SK-N-SH (cell line): ENCODE data around the gene PTMS. TPM values are rescaled to one million over a fixed set of nuclear protein-coding genes. Genes with fewer than 3 reads are reported as not detected.
A peak's percentile ranks its signal among the peaks of the same experiment; 100 is the strongest.

Experiments
- CTCF ChIA-PET: fragments of 300-600, 350-600 bp; formaldehyde crosslinking; extraction: SDS; loops from one replicate; lab custom pipeline; 2021; lab: Yijun Ruan, JAX
- POLR2A ChIA-PET: fragments of 350-600 bp; sonication (Branson Sonifier 250); formaldehyde crosslinking; extraction: SDS; loops from one replicate; lab custom pipeline; 2020; ENCODE audit warnings: antibody characterized with exemption, inconsistent platforms; lab: Yijun Ruan, JAX
- DNase-seq: peaks from one replicate; pipeline ENCODE4 v3.0.0; 2012
- H2AFZ ChIP-seq: fragments of 200-600 bp; sonication (generic); 2 replicates; pipeline ENCODE4 v1.8.1; 2016; ENCODE audit warnings: antibody characterized with exemption, mild to moderate bottlenecking, low read depth
- H3F3A ChIP-seq: fragments of 200-600 bp; sonication (generic); replicated peaks from 2 replicates; pipeline ENCODE3; 2016; ENCODE audit warnings: antibody characterized with exemption, mild to moderate bottlenecking; ENCODE audit not compliant: insufficient read depth
- H3K27ac ChIP-seq, 2 experiments: fragments of 200-500 bp in 1 of 2; fragments of 200-600 bp in 1 of 2; sonication (Bioruptor generic) in 1 of 2; sonication (generic), shearing (Covaris generic) in 1 of 2; 2 replicates each; pipeline versions ENCODE4 v1.5.1 to v1.6.1; 2014 to 2016; ENCODE audit warnings: low read depth in 2 of 2, inconsistent platforms in 1 of 2, low read length in 1 of 2, mild to moderate bottlenecking in 1 of 2, mixed read lengths in 1 of 2
- H3K27me3 ChIP-seq: fragments of 200-600 bp; sonication (generic), shearing (Covaris generic); 2 replicates; pipeline ENCODE4 v1.6.1; 2016; ENCODE audit warnings: mixed run types; ENCODE audit not compliant: insufficient read depth
- H3K36me3 ChIP-seq, 2 experiments: fragments of 200-500 bp in 1 of 2; fragments of 200-600 bp in 1 of 2; sonication (Bioruptor generic) in 1 of 2; sonication (generic) in 1 of 2; replicated peaks in 1 of 2; 2 replicates each; pipeline versions ENCODE3 to v1.5.1; 2014 to 2016; ENCODE audit warnings: low read length in 1 of 2, mild to moderate bottlenecking in 1 of 2; ENCODE audit not compliant: insufficient read depth in 2 of 2, control insufficient read depth in 1 of 2
- H3K4me1 ChIP-seq, 2 experiments: fragments of 200-500 bp in 1 of 2; fragments of 200-600 bp in 1 of 2; sonication (Bioruptor generic) in 1 of 2; sonication (generic), shearing (Covaris generic) in 1 of 2; 2 replicates each; pipeline versions ENCODE4 v1.5.1 to v1.6.1; 2014 to 2016; ENCODE audit warnings: low read depth in 1 of 2, low read length in 1 of 2, mixed run types in 1 of 2; ENCODE audit not compliant: insufficient read depth in 2 of 2, control insufficient read depth in 1 of 2
- H3K4me2 ChIP-seq: fragments of 200-600 bp; sonication (generic), shearing (Covaris generic); 2 replicates; pipeline ENCODE4 v1.6.1; 2017; ENCODE audit warnings: mixed run types
- H3K4me3 ChIP-seq, 2 experiments: fragments of 200-500 bp in 1 of 2; fragments of 200-600 bp in 1 of 2; sonication (Bioruptor generic) in 1 of 2; sonication (generic), shearing (Covaris generic) in 1 of 2; 2 replicates each; pipeline versions ENCODE4 v1.5.1 to v1.8.1; 2014 to 2016; ENCODE audit warnings: low read depth in 2 of 2, inconsistent platforms in 1 of 2, low read length in 1 of 2, mild to moderate bottlenecking in 1 of 2, mixed read lengths in 1 of 2, moderate library complexity in 1 of 2
- H3K79me2 ChIP-seq: fragments of 200-600 bp; sonication (generic); 2 replicates; pipeline ENCODE4 v1.8.1; 2017; ENCODE audit warnings: mild to moderate bottlenecking; ENCODE audit not compliant: insufficient read depth
- H3K9ac ChIP-seq: fragments of 200-600 bp; sonication (generic); 2 replicates; pipeline ENCODE4 v1.6.1; 2017; ENCODE audit warnings: mixed run types
- H3K9me2 ChIP-seq: fragments of 200-600 bp; sonication (generic); 2 replicates; pipeline ENCODE4 v1.6.1; 2017; ENCODE audit warnings: mixed run types
- H3K9me3 ChIP-seq: fragments of 200-600 bp; sonication (generic); 2 replicates; pipeline ENCODE4 v1.6.1; 2017; ENCODE audit warnings: mixed run types, mild to moderate bottlenecking, moderate library complexity
- H4K20me1 ChIP-seq: fragments of 200-600 bp; sonication (generic); 2 replicates; pipeline ENCODE4 v1.6.1; 2017; ENCODE audit warnings: mild to moderate bottlenecking, mixed run types; ENCODE audit not compliant: insufficient read depth
- ELF1 ChIP-seq: IDR thresholded peaks from 2 replicates; pipeline ENCODE4 v1.4.0; 2012
- EP300 ChIP-seq, 2 experiments: IDR thresholded peaks; 2 replicates each; pipeline versions ENCODE4 v1.4.0 to v1.6.1; 2012; ENCODE audit warnings: borderline replicate concordance in 1 of 2, low read depth in 1 of 2, low read length in 1 of 2
- EZH2phosphoT487 ChIP-seq: fragments of 200-600 bp; sonication (generic); IDR thresholded peaks from 2 replicates; pipeline ENCODE4 v1.6.1; 2017; ENCODE audit warnings: low read depth, mixed run types, mild to moderate bottlenecking, antibody characterized with exemption, moderate library complexity, borderline replicate concordance
- FOSL2 ChIP-seq: IDR thresholded peaks from 2 replicates; pipeline ENCODE4 v1.4.0; 2012; ENCODE audit warnings: low read depth, mild to moderate bottlenecking, moderate library complexity, borderline replicate concordance
- FOXM1 ChIP-seq: IDR thresholded peaks from 2 replicates; pipeline ENCODE4 v1.4.0; 2012; ENCODE audit warnings: low read depth, mild to moderate bottlenecking
- GABPA ChIP-seq: IDR thresholded peaks from 2 replicates; pipeline ENCODE4 v1.4.0; 2012; ENCODE audit warnings: low read depth, mild to moderate bottlenecking
- JUND ChIP-seq: IDR thresholded peaks from 2 replicates; pipeline ENCODE4 v1.4.0; 2012
- MXI1 ChIP-seq: IDR thresholded peaks from 2 replicates; pipeline ENCODE4 v1.6.1; 2012; ENCODE audit warnings: mild to moderate bottlenecking, low read depth, low read length, improper control_type of control experiment
- NFIC ChIP-seq: IDR thresholded peaks from 2 replicates; pipeline ENCODE4 v1.4.0; 2012; ENCODE audit warnings: borderline replicate concordance
- NRF1 ChIP-seq: IDR thresholded peaks from 2 replicates; pipeline ENCODE4 v1.6.1; 2012; ENCODE audit warnings: low read depth, mild to moderate bottlenecking, low read length
- POLR2AphosphoS5 ChIP-seq: IDR thresholded peaks from 2 replicates; pipeline ENCODE4 v1.6.1; 2012; ENCODE audit warnings: low read depth, low read length
- SIN3A ChIP-seq: IDR thresholded peaks from 2 replicates; pipeline ENCODE4 v1.6.1; 2012; ENCODE audit warnings: low read depth, mild to moderate bottlenecking, low read length, moderate library complexity, borderline replicate concordance
- TAF1 ChIP-seq: IDR thresholded peaks from 2 replicates; pipeline ENCODE4 v1.6.1; 2012; ENCODE audit warnings: low read depth, mild to moderate bottlenecking, low read length, moderate library complexity, borderline replicate concordance
- WGBS: methylation state at CpG from one replicate; pipeline ENCODE4 v1.1.6; 2017; ENCODE audit warnings: low lambda C conversion rate; 5-methylcytosine and 5-hydroxymethylcytosine counted together
- polyA plus RNA-seq, 3 experiments: library from polyadenylated mRNA; depleted of rRNA; stranded (reverse); fragments of >200 nt; gene quantifications; 2 replicates each; pipeline ENCODE4 v1.2.3, GENCODE V29; 2012
- TF ChIP-seq, protein P1 (sequence below): IDR thresholded peaks from 2 replicates; pipeline ENCODE4 v1.4.0; 2012; ENCODE audit warnings: low read depth, borderline replicate concordance
- TF ChIP-seq, protein P2 (sequence below): IDR thresholded peaks from 2 replicates; pipeline ENCODE4; 2012
- TF ChIP-seq, protein P3 (sequence below): fragments of 200-600 bp; sonication (generic); IDR thresholded peaks from 2 replicates; pipeline ENCODE4 v1.6.1; 2017; ENCODE audit warnings: antibody characterized with exemption, mild to moderate bottlenecking, moderate library complexity
- TF ChIP-seq, protein P4 (sequence below): IDR thresholded peaks from 2 replicates; pipeline ENCODE4 v1.4.0; 2012; ENCODE audit warnings: low read depth, borderline replicate concordance
- TF ChIP-seq, protein P5 (sequence below): fragments of 150-350 bp; IDR thresholded peaks from 2 replicates; pipeline ENCODE4 v1.6.1; 2017; ENCODE audit warnings: antibody characterized with exemption, low read length, low read depth, borderline replicate concordance
- TF ChIP-seq, protein P6 (sequence below): fragments of 150-350 bp; IDR thresholded peaks from 2 replicates; pipeline ENCODE4 v1.6.1; 2016; ENCODE audit warnings: mild to moderate bottlenecking, low read depth, low read length

Gene PTMS
- polyA plus RNA-seq, 1 of the 3 experiments (the other 2 are of a cell fraction): 661 TPM

DNA sequence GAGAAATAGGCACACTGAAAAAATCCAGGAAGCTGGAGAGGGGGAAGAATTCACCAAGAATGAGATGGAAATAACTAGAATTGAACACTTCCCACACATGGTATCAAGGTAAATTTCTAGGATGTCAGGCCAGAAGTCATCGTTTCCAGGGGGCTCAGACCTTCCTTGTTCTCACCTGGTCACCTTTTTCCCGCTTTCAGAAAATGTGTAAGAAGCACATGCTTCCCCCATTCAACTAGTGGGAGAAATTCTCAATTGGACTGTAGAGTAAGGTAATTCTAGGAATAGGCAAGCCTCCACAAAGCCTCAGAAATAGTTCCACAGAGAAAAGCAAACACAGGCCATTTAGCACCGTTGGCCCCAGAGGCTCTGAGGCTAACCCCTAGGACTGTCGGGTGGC, 2.8 kb upstream of the PTMS start (continued):
- TF ChIP-seq, protein P1, sequence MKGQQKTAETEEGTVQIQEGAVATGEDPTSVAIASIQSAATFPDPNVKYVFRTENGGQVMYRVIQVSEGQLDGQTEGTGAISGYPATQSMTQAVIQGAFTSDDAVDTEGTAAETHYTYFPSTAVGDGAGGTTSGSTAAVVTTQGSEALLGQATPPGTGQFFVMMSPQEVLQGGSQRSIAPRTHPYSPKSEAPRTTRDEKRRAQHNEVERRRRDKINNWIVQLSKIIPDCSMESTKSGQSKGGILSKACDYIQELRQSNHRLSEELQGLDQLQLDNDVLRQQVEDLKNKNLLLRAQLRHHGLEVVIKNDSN: no peak
- TF ChIP-seq ELF1 (no peak), SIN3A (no peak)

DNA sequence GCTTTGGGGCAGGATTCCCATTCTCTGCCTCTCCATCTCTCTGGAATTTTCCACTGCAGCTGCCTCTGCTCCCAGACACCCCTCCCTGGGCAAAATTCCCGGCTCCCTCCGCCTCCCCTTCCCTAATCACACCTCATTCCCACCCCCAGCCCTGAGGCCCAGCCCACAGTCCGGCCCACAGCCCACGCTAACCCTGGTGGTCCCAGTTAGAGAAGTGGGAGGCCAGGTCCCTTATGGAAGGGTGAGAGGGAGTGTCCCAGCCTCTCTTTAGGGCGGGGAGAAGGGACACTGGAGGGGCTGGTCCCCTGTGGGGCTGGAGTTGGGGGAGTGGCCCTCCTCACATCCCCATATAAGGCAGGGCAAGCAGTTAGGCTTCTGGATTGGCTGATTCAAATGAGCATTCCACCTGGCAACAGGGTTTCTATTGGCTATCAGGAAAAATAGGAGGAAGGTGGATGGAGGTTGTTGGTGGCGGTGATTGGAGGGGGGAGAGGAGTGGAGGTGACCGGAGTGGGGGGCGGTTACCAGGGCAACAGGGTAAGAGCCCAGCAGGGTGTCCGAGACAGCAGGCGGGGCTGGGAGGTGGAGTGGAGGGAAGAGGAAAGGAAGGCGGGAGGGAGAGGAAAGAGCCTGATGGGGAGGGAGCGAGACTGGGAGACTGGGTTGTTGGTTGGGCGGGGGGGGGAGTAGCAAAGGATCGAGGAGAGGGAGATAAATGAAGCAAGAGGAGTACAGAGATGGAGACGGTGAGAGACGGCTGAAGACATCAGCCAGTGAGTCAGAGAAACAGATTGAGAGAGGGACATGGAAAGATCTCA, 1.9 kb upstream of the PTMS start:
- no peaks in the 10 kb centered on the region for H3K9me2 ChIP-seq
- peak overlapping the region; percentile 52; the same call in 1 of the 2 replicates for H2AFZ ChIP-seq
- H3K4me2 ChIP-seq: peak overlapping the region; percentile 71
- H3K79me2 ChIP-seq: peaks cover 28% of the 10 kb centered on the region
- peaks cover 0 to under 1% of the 10 kb centered on the region in 2 experiments for H3K36me3 ChIP-seq
- no peaks in the 10 kb centered on the region for H3K9me3 ChIP-seq
- peaks cover 24% of the 10 kb centered on the region for H4K20me1 ChIP-seq
- H3K4me1 ChIP-seq: peaks cover 20 to 37% of the 10 kb centered on the region in 2 experiments
- 2% methylated on average over 16 of the region's 16 CpGs for WGBS
- DNase-seq: peak; percentile 88
- H3K27me3 ChIP-seq: no peaks in the 10 kb centered on the region
- peak overlapping the region; percentile 45 for H3K9ac ChIP-seq
- H3K4me3 ChIP-seq: peak overlapping the region; percentile 26 to 47
- CTCF ChIA-PET: interaction anchor here (0.8 to 15.2 kb wide), 12 partner anchors 8 to 127 kb away, joined by 3 to 343 read pairs (median 5); partner anchors contain the start of genes LAG3, MLF2, P3H3 and SPSB2
- POLR2A ChIA-PET: interaction anchor here (1.5 kb wide), 1 partner anchor 10 kb away, joined by 11 read pairs; no protein-coding TSS in a partner anchor
- H3F3A ChIP-seq: peaks cover 13% of the 10 kb centered on the region
- H3K27ac ChIP-seq: peak overlapping the region; percentile 87 to 99
- TF ChIP-seq TAF1: 0 out of 2 replicates have a peak, but pooled peaks have one; percentile 15
- TF ChIP-seq GABPA: no peak
- peak; percentile 77; the same call in 1 of the 2 replicates for TF ChIP-seq SIN3A
- TF ChIP-seq, protein P2, sequence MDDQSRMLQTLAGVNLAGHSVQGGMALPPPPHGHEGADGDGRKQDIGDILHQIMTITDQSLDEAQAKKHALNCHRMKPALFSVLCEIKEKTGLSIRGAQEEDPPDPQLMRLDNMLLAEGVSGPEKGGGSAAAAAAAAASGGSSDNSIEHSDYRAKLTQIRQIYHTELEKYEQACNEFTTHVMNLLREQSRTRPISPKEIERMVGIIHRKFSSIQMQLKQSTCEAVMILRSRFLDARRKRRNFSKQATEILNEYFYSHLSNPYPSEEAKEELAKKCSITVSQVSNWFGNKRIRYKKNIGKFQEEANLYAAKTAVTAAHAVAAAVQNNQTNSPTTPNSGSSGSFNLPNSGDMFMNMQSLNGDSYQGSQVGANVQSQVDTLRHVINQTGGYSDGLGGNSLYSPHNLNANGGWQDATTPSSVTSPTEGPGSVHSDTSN: peak; percentile 53
- TF ChIP-seq, protein P3, sequence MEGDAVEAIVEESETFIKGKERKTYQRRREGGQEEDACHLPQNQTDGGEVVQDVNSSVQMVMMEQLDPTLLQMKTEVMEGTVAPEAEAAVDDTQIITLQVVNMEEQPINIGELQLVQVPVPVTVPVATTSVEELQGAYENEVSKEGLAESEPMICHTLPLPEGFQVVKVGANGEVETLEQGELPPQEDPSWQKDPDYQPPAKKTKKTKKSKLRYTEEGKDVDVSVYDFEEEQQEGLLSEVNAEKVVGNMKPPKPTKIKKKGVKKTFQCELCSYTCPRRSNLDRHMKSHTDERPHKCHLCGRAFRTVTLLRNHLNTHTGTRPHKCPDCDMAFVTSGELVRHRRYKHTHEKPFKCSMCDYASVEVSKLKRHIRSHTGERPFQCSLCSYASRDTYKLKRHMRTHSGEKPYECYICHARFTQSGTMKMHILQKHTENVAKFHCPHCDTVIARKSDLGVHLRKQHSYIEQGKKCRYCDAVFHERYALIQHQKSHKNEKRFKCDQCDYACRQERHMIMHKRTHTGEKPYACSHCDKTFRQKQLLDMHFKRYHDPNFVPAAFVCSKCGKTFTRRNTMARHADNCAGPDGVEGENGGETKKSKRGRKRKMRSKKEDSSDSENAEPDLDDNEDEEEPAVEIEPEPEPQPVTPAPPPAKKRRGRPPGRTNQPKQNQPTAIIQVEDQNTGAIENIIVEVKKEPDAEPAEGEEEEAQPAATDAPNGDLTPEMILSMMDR: no peak
- TF ChIP-seq EP300 (IDR thresholded peaks at IDR 0.05; ENCODE audit: borderline replicate concordance in 1 of 2, low read depth in 1 of 2, low read length in 1 of 2): peak; percentile 50 to 83; a peak in 3 of 4 replicates
- TF ChIP-seq, protein P1: no peak
- TF ChIP-seq, protein P4, sequence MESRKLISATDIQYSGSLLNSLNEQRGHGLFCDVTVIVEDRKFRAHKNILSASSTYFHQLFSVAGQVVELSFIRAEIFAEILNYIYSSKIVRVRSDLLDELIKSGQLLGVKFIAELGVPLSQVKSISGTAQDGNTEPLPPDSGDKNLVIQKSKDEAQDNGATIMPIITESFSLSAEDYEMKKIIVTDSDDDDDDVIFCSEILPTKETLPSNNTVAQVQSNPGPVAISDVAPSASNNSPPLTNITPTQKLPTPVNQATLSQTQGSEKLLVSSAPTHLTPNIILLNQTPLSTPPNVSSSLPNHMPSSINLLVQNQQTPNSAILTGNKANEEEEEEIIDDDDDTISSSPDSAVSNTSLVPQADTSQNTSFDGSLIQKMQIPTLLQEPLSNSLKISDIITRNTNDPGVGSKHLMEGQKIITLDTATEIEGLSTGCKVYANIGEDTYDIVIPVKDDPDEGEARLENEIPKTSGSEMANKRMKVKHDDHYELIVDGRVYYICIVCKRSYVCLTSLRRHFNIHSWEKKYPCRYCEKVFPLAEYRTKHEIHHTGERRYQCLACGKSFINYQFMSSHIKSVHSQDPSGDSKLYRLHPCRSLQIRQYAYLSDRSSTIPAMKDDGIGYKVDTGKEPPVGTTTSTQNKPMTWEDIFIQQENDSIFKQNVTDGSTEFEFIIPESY: peak; percentile 72; the same call in 1 of the 2 replicates
- TF ChIP-seq NRF1: no peak
- TF ChIP-seq, protein P5, sequence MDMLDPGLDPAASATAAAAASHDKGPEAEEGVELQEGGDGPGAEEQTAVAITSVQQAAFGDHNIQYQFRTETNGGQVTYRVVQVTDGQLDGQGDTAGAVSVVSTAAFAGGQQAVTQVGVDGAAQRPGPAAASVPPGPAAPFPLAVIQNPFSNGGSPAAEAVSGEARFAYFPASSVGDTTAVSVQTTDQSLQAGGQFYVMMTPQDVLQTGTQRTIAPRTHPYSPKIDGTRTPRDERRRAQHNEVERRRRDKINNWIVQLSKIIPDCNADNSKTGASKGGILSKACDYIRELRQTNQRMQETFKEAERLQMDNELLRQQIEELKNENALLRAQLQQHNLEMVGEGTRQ: no peak
- peak; percentile 98 for TF ChIP-seq FOXM1
- TF ChIP-seq FOSL2: 0 out of 2 replicates have a peak, but pooled peaks have one; percentile 6
- 0 out of 2 replicates have a peak, but pooled peaks have one; percentile 55 for TF ChIP-seq MXI1
- TF ChIP-seq NFIC: no peak
- TF ChIP-seq JUND: no peak
- peak; percentile 45; the same call in 1 of the 2 replicates for TF ChIP-seq POLR2AphosphoS5
- no peak for TF ChIP-seq EZH2phosphoT487
- TF ChIP-seq, protein P6, sequence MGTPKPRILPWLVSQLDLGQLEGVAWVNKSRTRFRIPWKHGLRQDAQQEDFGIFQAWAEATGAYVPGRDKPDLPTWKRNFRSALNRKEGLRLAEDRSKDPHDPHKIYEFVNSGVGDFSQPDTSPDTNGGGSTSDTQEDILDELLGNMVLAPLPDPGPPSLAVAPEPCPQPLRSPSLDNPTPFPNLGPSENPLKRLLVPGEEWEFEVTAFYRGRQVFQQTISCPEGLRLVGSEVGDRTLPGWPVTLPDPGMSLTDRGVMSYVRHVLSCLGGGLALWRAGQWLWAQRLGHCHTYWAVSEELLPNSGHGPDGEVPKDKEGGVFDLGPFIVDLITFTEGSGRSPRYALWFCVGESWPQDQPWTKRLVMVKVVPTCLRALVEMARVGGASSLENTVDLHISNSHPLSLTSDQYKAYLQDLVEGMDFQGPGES: peak; percentile 55; the same call in 1 of the 2 replicates
